ENCODE measurements around the gene RAD9A. TPM values are rescaled to one million over a fixed set of nuclear protein-coding genes. Genes with fewer than 3 reads are reported as not detected.

The RAD9A gene
- total and polyA plus RNA-seq, 11 donors: 3.5 to 9.1 (median 6.1) TPM

- DNase-seq (peak in 1 of 5 donors; percentile 57), ATAC-seq (peak in 1 of 4 donors; percentile 2)
- peak overlapping the region; percentile 61 to 97 (median 88) for H3K27ac ChIP-seq
- TF ChIP-seq POLR2A (IDR thresholded peaks at IDR 0.05) (no peak), CTCF (IDR thresholded peaks at IDR 0.05) (no peak)
- WGBS, 4 donors: 1% methylated on average over 35 to 78 of the region's 78 CpGs; no CpG with 5 or more reads in 1 of the 4 donors
- peak overlapping the region; percentile 57 to 88 (median 78) for H3K4me3 ChIP-seq
- no peaks in the 10 kb centered on the region for H3K36me3 ChIP-seq
- intact Hi-C loops (cut with DNase I): loop anchor here in 1 of 10 donors (2.0 kb wide), 1 partner anchor 16 kb away; no protein-coding TSS in a partner anchor
- H3K4me1 ChIP-seq: peaks cover 0 to 65% (median 28%) of the 10 kb centered on the region in 12 donors
- peaks cover 0 to 6% (median 0%) of the 10 kb centered on the region in 9 donors for H3K27me3 ChIP-seq
- no peaks in the 10 kb centered on the region for H3K9me3 ChIP-seq
Observed at GRCh38 chr11:67372321-67372992, 19.3 kb upstream of the RAD9A start.

GRCh38 chr11:67372993-67373647, 18.7 kb upstream of the RAD9A start, which contains the start of gene CLCF1:
Gene CLCF1, minus strand, starts transcription at chr11:67373598. Its CDS starts 59 bp downstream, at chr11:67373539.
- ATAC-seq: peak in 3 of 4 donors; percentile 51 to 68 (median 65)
- peak within 1 kb of the TSS; percentile 81 to 97 (median 88) for H3K27ac ChIP-seq
- TF ChIP-seq CTCF (IDR thresholded peaks at IDR 0.05) (no peak), POLR2A (IDR thresholded peaks at IDR 0.05) (peak in 1 of 2 donors; percentile 15)
- 0 to 1% (median 1%) methylated on average over 27 to 75 of the region's 76 CpGs for WGBS, 4 donors
- H3K27me3 ChIP-seq: peaks cover 0 to 6% (median 0%) of the 10 kb centered on the region in 9 donors
- peaks cover 0 to 59% (median 23%) of the 10 kb centered on the region in 12 donors for H3K4me1 ChIP-seq
- peak; percentile 73 to 88 (median 76) for DNase-seq
- H3K36me3 ChIP-seq: no peaks in the 10 kb centered on the region
- H3K9me3 ChIP-seq: no peaks in the 10 kb centered on the region
- intact Hi-C loops (cut with DNase I): loop anchor here in 1 of 10 donors (2.0 kb wide), 1 partner anchor 16 kb away; no protein-coding TSS in a partner anchor
- H3K4me3 ChIP-seq: peak within 1 kb of the TSS; percentile 57 to 88 (median 78)

GRCh38 chr11:67373648-67374570, 17.9 kb upstream of the RAD9A start:
- intact Hi-C loops (cut with DNase I): loop anchor here in 3 of 10 donors (2.0 kb wide), 1 partner anchor 17 kb away; no protein-coding TSS in a partner anchor
- H3K9me3 ChIP-seq: no peaks in the 10 kb centered on the region
- peaks cover 0 to 6% (median 0%) of the 10 kb centered on the region in 9 donors for H3K27me3 ChIP-seq
- H3K36me3 ChIP-seq: no peaks in the 10 kb centered on the region
- peak overlapping the region; percentile 81 to 97 (median 88) for H3K27ac ChIP-seq
- peak overlapping the region; percentile 57 to 88 (median 78) for H3K4me3 ChIP-seq
- ATAC-seq (peak; percentile 29 to 71 (median 66)), DNase-seq (peak; percentile 73 to 90 (median 77))
- peak in 1 of 2 donors; percentile 40 for TF ChIP-seq POLR2A (IDR thresholded peaks at IDR 0.05)
- TF ChIP-seq CTCF (IDR thresholded peaks at IDR 0.05): peak; percentile 22 to 61 (median 42)
- H3K4me1 ChIP-seq: peaks cover 0 to 52% (median 23%) of the 10 kb centered on the region in 12 donors
- WGBS, 4 donors: 9 to 18% (median 13%) methylated on average over 37 to 40 of the region's 40 CpGs

All from heart left ventricle (tissue), 16 donors.